ENCODE measurements around the gene ETV5.

Gene ETV5

DNA sequence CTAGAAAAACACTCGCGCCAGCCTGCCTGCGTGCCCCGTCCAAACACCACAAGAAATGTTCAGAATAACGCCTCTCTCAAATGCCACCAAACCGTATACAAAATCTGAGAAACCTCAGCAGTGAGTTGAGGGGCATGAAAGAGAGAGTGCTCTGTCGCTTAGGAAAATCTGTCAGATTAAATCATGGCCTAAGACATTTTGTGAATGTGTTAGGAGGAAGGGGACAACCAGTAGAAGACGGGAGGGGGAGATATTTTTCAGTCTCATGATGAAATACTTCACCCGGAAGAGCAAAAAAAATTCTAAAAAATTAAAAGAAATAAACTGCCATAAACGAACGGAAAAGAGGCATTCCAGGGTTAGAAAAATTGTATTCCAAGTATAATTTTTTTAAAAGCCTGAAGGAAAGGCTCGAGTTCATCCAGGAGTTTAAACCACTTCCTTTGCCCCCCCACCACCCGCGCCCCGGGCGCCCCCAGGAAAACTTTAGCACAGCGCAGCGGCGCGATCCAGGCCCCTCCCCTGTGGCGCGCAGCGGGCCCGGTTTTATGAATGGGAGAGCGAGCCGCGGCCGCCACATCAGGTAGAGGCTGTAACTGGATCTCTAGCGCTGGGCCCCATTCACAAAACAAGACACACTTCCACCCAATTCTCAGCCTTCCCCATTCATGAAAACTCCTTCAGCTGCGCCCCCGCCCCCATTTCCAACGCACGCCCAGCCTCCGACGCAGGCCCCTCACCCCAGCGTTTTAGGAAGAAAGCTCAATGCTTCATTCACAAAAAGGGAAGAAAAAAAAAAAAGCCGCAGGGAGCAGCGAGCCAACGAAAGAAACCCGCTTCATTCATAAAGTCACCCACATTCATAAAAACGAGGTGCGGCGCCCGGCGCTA lies 1.4 kb downstream of the ETV5 start:
- DNase-seq (ENCODE audit: low spot score): peak; percentile 75
- TF ChIP-seq, protein P1, sequence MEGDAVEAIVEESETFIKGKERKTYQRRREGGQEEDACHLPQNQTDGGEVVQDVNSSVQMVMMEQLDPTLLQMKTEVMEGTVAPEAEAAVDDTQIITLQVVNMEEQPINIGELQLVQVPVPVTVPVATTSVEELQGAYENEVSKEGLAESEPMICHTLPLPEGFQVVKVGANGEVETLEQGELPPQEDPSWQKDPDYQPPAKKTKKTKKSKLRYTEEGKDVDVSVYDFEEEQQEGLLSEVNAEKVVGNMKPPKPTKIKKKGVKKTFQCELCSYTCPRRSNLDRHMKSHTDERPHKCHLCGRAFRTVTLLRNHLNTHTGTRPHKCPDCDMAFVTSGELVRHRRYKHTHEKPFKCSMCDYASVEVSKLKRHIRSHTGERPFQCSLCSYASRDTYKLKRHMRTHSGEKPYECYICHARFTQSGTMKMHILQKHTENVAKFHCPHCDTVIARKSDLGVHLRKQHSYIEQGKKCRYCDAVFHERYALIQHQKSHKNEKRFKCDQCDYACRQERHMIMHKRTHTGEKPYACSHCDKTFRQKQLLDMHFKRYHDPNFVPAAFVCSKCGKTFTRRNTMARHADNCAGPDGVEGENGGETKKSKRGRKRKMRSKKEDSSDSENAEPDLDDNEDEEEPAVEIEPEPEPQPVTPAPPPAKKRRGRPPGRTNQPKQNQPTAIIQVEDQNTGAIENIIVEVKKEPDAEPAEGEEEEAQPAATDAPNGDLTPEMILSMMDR (IDR thresholded peaks at IDR 0.05; ENCODE audit: extremely low read depth, insufficient read depth, missing control alignments): no peak
- in situ Hi-C loops (cut with MboI; ENCODE audit: low pct_unique_long_range_greater_than_20kb, low sequenced_read_pairs, unreplicated experiment): no loop called here

DNA sequence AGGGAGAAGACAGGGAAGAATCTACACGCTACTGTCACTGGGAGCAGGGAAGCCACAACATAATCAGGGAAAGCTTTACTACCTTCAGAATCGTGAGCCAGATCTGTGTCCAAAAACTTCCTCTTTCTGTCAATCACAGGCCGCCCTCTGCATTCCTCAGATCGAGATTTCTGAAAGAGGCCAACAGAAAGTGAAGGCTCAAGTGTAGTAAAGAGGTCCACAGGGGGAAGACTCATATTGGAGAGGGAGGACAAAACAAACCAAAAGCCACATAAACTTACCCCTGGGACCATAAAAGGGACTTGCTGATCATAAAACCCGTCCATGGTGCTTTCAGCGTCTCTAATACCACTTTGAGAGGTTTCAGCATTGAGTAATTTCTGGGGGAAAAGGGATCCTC lies 3.3 kb downstream of the ETV5 start:
- TF ChIP-seq, protein P1 (IDR thresholded peaks at IDR 0.05; ENCODE audit: extremely low read depth, insufficient read depth, missing control alignments): no peak
- peak; percentile 39 for DNase-seq (ENCODE audit: low spot score)
- in situ Hi-C loops (cut with MboI; ENCODE audit: low pct_unique_long_range_greater_than_20kb, low sequenced_read_pairs, unreplicated experiment): no loop called here

DNA sequence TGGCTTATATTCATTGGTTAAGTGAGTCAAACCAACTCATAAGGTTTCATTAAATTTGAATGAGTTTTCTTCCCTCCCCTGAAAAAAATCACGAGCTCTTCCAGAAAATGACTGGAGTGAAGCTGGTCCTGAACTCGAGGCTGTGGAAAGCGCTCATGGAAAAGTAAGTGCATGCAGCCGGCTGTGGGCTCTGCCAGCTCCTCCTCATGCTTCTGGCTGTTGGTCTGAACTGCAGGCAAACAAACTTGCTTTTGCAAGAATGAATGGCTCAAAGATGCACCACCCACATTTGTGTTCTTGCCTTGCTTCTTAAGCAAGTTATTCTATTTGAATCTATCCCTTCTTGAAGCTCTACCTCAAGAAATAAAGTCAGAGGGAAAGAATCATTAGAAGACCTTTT lies 6.2 kb downstream of the ETV5 start:
- DNase-seq (ENCODE audit: low spot score): no peak
- in situ Hi-C loops (cut with MboI; ENCODE audit: low pct_unique_long_range_greater_than_20kb, low sequenced_read_pairs, unreplicated experiment): no loop called here
- TF ChIP-seq, protein P1 (IDR thresholded peaks at IDR 0.05; ENCODE audit: extremely low read depth, insufficient read depth, missing control alignments): no peak

DNA sequence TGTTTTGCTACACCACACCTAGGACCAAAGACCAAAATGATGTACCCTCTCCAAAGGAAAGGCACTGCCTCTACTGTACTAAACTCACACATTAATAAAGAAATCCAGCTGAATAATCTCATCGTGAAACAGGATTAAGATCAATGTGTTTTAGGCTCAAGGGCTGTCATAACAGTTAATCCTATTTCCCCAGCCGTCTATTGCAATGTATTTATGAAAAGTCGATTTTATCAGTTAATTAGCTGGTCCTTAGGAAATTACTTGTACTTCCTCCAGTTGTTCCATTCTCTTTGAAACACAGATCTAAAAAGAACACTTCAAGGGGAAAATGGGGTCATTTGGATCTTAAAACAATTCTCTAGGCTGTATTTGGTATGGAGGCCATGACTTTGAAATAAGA lies 8.5 kb downstream of the ETV5 start:
- TF ChIP-seq, protein P1 (IDR thresholded peaks at IDR 0.05; ENCODE audit: extremely low read depth, insufficient read depth, missing control alignments): no peak
- in situ Hi-C loops (cut with MboI; ENCODE audit: low pct_unique_long_range_greater_than_20kb, low sequenced_read_pairs, unreplicated experiment): no loop called here
- DNase-seq (ENCODE audit: low spot score): no peak

DNA sequence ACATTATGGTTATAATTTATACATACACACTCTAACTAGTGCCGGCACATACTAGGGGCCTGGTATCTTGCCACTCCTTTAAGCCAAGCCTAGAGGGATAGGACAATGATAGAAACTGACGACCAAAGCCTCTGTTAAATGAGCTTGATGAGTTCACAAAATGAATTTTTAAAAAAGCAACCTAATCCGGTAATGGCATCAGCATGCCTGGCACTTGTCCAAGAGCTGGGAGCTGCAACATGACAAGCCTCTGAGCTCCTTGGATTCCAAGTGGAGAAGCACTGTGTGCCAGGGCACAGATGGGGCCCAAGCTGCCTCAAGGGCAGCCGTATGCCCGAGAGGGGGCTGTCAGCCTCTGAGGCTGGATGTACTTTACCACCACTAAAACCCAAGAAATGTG lies 9.7 kb downstream of the ETV5 start:
- DNase-seq (ENCODE audit: low spot score): no peak
- TF ChIP-seq, protein P1 (IDR thresholded peaks at IDR 0.05; ENCODE audit: extremely low read depth, insufficient read depth, missing control alignments): no peak
- in situ Hi-C loops (cut with MboI; ENCODE audit: low pct_unique_long_range_greater_than_20kb, low sequenced_read_pairs, unreplicated experiment): no loop called here

DNA sequence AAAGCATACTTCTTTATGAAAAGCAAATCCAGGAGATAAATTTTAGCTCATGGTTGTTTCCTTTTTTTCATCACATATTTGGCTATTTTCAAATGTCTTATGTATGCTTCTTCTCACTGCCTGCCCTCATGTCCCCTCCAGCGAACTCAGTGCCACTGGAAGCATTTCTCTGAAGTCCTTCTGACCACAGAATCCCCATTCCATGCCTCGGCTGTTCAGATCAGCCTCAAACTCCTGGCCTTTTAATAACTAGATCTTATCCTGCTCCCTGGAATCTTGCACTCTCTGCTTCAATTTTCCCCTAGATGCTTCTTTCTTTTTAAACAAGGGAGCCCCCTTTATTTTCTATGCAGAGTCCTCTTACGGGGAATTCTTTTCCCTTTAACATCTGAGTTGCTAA lies 10.1 kb downstream of the ETV5 start:
- in situ Hi-C loops (cut with MboI; ENCODE audit: low pct_unique_long_range_greater_than_20kb, low sequenced_read_pairs, unreplicated experiment): no loop called here
- no peak for DNase-seq (ENCODE audit: low spot score)
- TF ChIP-seq, protein P1 (IDR thresholded peaks at IDR 0.05; ENCODE audit: extremely low read depth, insufficient read depth, missing control alignments): no peak

Data from GM13977 (cell line).